ENCODE data around the gene GNG12. TPM values are rescaled to one million over a fixed set of nuclear protein-coding genes. Genes with fewer than 3 reads are reported as not detected.

Gene GNG12
- total and polyA plus RNA-seq, 7 donors, result 41.9 to 116 (median 47.8) TPM

DNA sequence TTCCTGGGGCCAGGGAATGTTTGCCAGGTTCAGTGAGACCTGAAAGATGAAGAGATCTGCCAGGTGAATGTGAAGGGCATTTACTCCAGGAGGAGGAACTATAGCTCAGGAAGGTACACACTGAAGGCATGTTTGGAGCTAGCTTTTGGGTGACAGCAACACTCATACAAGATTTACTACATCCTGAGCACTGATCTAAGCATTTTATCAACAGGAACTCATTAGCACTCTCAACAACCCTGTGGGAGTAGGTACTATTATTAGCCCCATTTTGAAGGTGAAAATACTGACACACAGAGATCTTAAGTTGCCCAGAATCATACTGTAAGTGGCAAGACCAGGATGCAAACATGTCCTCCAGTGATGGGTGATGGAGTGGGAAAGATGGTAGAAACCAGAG, 141.6 kb downstream of the GNG12 start:
- Histone ChIP-seq H3K4me1 (peaks cover 0 to 12% (median 8%) of the 10 kb centered on the region in 4 donors), H3K27me3 (no peaks in the 10 kb centered on the region), H3K9me3 (no peaks in the 10 kb centered on the region), H3K27ac (no peak overlapping the region), H3K36me3 (peaks cover 0 to 5% (median 0%) of the 10 kb centered on the region in 4 donors), H3K4me3 (no peak overlapping the region)
- DNase-seq, result no peak
- TF ChIP-seq, protein P1, sequence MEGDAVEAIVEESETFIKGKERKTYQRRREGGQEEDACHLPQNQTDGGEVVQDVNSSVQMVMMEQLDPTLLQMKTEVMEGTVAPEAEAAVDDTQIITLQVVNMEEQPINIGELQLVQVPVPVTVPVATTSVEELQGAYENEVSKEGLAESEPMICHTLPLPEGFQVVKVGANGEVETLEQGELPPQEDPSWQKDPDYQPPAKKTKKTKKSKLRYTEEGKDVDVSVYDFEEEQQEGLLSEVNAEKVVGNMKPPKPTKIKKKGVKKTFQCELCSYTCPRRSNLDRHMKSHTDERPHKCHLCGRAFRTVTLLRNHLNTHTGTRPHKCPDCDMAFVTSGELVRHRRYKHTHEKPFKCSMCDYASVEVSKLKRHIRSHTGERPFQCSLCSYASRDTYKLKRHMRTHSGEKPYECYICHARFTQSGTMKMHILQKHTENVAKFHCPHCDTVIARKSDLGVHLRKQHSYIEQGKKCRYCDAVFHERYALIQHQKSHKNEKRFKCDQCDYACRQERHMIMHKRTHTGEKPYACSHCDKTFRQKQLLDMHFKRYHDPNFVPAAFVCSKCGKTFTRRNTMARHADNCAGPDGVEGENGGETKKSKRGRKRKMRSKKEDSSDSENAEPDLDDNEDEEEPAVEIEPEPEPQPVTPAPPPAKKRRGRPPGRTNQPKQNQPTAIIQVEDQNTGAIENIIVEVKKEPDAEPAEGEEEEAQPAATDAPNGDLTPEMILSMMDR (IDR thresholded peaks at IDR 0.05), result no peak
- TF ChIP-seq POLR2AphosphoS5 (IDR thresholded peaks at IDR 0.05) (no peak), POLR2A (IDR thresholded peaks at IDR 0.05) (no peak), EP300 (IDR thresholded peaks at IDR 0.05) (no peak)
- intact Hi-C loops (cut with DNase I), result no loop called here

DNA sequence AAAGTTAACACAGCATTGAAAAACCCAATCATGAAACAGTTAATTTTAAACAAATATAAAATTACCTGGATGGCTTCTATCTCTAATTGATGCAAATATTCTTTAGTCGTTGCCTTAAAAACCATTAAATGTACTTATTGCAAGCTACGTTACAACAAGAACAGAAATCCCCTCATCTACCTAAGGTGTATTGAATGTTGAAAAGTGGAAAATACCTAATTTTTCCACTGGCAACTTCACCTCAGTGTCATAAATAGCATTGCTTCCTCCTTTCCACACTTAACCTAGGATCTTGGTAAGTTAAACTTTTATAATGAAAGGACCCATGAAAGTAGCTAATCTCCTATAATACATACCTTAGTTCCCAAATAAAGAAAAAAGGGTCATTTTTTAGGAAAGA, 142.9 kb downstream of the GNG12 start:
- H3K4me3 ChIP-seq, result no peak overlapping the region
- no peaks in the 10 kb centered on the region for H3K27me3 ChIP-seq
- peaks cover 0 to 21% (median 9%) of the 10 kb centered on the region in 4 donors for H3K4me1 ChIP-seq
- H3K9me3 ChIP-seq, result no peaks in the 10 kb centered on the region
- intact Hi-C loops (cut with DNase I), result no loop called here
- H3K27ac ChIP-seq, result no peak overlapping the region
- no peak for TF ChIP-seq EP300 (IDR thresholded peaks at IDR 0.05)
- TF ChIP-seq, protein P1 (IDR thresholded peaks at IDR 0.05), result no peak
- no peak for DNase-seq
- 89% methylated on average over 2 of the region's 2 CpGs for WGBS, 2 donors
- H3K36me3 ChIP-seq, result peaks cover 0 to 5% (median 0%) of the 10 kb centered on the region in 4 donors

DNA sequence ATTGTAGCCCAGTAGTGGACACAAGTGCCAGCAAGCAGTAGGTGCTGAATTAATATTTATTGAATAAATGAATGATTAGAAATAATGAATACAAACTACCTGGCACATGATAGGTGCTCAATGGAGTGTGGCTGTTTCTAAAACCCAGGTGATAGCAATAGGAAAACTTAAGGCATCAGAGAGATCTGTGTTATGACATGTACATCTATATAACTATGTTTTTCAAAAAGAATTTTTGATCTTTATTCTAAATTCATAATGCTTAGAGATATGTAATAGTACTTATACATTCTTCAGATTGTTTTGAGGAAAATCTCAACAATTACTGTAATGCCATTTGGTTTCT, 143.3 kb downstream of the GNG12 start:
- TF ChIP-seq EP300 (IDR thresholded peaks at IDR 0.05) (no peak), POLR2A (IDR thresholded peaks at IDR 0.05) (no peak), POLR2AphosphoS5 (IDR thresholded peaks at IDR 0.05) (no peak)
- TF ChIP-seq, protein P1 (IDR thresholded peaks at IDR 0.05), result no peak
- Histone ChIP-seq H3K4me1 (peaks cover 0 to 21% (median 9%) of the 10 kb centered on the region in 4 donors), H3K36me3 (peaks cover 0 to 5% (median 0%) of the 10 kb centered on the region in 4 donors), H3K4me3 (no peak overlapping the region), H3K27me3 (no peaks in the 10 kb centered on the region), H3K9me3 (no peaks in the 10 kb centered on the region), H3K27ac (no peak overlapping the region)
- no peak for DNase-seq
- intact Hi-C loops (cut with DNase I), result no loop called here

DNA sequence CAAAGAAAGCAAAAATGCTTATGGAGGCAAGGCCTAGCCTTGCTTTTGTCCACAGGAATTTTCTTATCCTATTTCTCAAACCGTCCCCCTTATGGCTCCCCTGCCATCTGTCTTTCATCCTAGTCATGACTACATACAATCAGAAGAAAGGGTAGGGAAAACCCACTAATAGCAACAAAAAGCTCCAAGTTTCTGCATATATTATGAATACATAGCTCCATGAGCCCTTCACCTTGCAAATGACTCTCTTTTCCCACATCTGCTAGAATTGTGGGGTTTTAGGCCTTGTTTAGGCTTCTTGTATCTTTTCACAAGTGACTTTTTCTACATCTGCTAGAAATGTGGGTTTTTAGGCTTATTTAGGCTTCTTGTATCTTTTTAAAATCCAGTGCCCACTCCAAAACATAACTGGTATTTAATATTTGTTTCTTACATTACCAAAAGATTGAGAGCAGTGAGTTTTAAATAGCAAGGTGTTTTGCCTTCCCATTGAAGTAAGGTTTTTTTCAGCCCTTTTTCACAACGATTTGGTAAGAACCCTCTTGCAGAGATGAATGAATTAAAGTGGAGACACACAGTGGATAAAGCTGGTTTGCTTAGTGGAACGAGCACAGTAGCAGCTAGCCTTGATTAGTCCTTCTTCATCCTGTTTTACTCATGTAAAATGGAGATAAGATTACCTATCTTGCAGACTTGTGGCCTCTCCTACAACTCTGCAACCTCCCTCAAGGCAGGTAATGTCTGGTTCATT, 143.8 kb downstream of the GNG12 start:
- Histone ChIP-seq H3K4me1 (peaks cover 0 to 24% (median 11%) of the 10 kb centered on the region in 4 donors), H3K27me3 (no peaks in the 10 kb centered on the region), H3K4me3 (no peak overlapping the region), H3K36me3 (peaks cover 0 to 5% (median 0%) of the 10 kb centered on the region in 4 donors), H3K9me3 (no peaks in the 10 kb centered on the region), H3K27ac (no peak overlapping the region)
- TF ChIP-seq POLR2AphosphoS5 (IDR thresholded peaks at IDR 0.05) (no peak), EP300 (IDR thresholded peaks at IDR 0.05) (no peak), POLR2A (IDR thresholded peaks at IDR 0.05) (no peak)
- TF ChIP-seq, protein P1 (IDR thresholded peaks at IDR 0.05), result no peak
- intact Hi-C loops (cut with DNase I), result loop anchor here (5.0 to 10.0 kb wide), 6 partner anchors 58 to 765 kb away; partner anchors contain the start of genes DNAI4 and MIER1
- WGBS, 2 donors, result 67 to 74% methylated on average over 3 of the region's 3 CpGs
- no peak for DNase-seq
